Hypothalamus (tissue), 51 donors: ENCODE results near the gene KLK3.
"Not testable (repeated sequence)": the region's sequence is repeated elsewhere in the genome, so short reads cannot be mapped to it uniquely, and the experiment has no call there.

Experiments
- DNase-seq, 51 donors: peaks; one replicate each; lab custom pipeline; 2025; lab: John Stamatoyannopoulos, UW

The KLK3 gene

DNA sequence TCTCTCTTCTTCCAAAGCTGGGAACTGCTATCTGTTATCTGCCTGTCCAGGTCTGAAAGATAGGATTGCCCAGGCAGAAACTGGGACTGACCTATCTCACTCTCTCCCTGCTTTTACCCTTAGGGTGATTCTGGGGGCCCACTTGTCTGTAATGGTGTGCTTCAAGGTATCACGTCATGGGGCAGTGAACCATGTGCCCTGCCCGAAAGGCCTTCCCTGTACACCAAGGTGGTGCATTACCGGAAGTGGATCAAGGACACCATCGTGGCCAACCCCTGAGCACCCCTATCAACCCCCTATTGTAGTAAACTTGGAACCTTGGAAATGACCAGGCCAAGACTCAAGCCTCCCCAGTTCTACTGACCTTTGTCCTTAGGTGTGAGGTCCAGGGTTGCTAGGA, 5.1 kb downstream of the KLK3 start:
- DNase-seq: no peak

DNA sequence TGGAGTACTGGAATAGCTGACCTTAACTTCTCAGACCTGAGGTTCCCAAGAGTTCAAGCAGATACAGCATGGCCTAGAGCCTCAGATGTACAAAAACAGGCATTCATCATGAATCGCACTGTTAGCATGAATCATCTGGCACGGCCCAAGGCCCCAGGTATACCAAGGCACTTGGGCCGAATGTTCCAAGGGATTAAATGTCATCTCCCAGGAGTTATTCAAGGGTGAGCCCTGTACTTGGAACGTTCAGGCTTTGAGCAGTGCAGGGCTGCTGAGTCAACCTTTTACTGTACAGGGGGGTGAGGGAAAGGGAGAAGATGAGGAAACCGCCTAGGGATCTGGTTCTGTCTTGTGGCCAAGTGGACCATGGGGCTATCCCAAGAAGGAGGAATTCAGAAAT, 6.3 kb downstream of the KLK3 start:
- DNase-seq: no peak

GRCh38 chr19:50861496-50862286, 7.0 kb downstream of the KLK3 start:
- DNase-seq: no peak

GRCh38 chr19:50869479-50869878, 14.8 kb downstream of the KLK3 start:
- no peak for DNase-seq

DNA sequence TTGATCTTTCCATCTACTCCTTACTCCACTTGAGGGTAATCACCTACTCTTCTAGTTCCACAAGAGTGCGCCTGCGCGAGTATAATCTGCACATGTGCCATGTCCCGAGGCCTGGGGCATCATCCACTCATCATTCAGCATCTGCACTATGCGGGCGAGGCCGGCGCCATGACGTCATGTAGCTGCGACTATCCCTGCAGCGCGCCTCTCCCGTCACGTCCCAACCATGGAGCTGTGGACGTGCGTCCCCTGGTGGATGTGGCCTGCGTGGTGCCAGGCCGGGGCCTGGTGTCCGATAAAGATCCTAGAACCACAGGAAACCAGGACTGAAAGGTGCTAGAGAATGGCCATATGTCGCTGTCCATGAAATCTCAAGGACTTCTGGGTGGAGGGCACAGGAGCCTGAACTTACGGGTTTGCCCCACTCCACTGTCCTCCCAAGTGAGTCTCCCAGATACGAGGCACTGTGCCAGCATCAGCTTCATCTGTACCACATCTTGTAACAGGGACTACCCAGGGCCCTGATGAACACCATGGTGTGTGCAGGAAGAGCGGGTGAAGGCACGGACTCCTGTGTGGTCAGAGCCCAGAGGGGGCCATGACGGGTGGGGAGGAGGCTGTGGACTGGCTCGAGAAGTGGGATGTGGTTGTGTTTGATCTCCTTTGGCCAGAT, 15.8 kb downstream of the KLK3 start:
- DNase-seq: no peak

DNA sequence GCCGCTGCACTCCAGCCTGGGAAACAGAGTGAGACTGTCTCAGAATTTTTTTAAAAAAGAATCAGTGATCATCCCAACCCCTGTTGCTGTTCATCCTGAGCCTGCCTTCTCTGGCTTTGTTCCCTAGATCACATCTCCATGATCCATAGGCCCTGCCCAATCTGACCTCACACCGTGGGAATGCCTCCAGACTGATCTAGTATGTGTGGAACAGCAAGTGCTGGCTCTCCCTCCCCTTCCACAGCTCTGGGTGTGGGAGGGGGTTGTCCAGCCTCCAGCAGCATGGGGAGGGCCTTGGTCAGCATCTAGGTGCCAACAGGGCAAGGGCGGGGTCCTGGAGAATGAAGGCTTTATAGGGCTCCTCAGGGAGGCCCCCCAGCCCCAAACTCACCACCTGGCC, 18.3 kb downstream of the KLK3 start, which contains the start of gene KLK2:
KLK2 (plus strand) TSS at position 384 of the 400 bp plus-strand sequence. CDS start 35 bp downstream, outside the sequence.
- DNase-seq: no peak

DNA sequence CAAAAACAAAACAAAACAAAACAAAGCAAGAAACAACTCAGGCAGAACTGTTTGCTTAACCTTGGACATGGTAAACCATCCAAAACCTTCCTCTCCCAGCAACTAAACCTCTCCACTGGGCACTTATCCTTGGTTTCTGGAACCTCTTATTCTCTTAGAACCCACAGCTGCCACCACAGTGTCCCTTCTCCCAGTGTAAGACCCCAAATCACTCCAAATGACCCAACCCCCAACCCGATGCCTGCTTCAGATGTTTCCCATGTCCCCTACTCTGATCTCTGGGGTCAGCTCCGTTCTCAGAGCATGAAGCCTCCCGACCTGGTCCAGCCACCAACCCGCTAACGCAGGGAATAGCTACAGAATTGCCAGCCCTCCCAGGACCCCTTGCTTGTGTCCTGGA, 19.5 kb downstream of the KLK3 start:
- no peak for DNase-seq

DNA sequence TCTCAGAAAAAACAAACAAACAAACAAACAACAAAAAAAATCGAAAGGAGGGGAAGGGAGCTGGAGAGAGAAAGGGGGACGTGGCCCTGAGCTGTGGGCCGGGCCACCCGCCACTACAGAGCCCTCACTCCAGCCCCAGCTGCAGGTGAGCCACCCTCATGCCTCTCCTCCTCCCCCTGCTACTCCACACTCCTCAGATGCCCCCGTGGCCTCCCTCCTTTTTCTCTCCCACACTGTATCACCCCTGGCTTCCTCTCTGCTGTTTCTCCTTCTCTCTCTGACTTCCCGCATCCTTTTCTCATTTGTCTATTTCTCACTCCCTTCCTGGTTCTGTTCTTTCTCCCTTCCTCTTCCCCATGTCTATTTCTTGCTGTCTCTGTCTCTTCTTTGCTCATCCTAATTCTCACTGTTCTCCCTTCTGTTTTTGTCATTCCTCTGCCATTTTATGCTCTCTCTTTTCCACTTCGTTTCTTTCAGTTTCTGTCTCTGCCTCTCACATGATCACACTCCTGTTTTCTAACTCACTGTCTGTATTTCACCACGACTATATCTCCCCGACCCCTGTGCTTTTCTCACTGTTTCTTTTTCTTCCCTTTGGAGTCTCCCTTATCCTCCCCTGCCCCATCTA, 21.2 kb downstream of the KLK3 start:
- no peak for DNase-seq

- no peak for DNase-seq
These were observed 21.7 kb downstream of the KLK3 start for GRCh38 chr19:50876456-50876855.

- no peak for DNase-seq
These were observed 22.6 kb downstream of the KLK3 start for GRCh38 chr19:50877338-50877737.

DNA sequence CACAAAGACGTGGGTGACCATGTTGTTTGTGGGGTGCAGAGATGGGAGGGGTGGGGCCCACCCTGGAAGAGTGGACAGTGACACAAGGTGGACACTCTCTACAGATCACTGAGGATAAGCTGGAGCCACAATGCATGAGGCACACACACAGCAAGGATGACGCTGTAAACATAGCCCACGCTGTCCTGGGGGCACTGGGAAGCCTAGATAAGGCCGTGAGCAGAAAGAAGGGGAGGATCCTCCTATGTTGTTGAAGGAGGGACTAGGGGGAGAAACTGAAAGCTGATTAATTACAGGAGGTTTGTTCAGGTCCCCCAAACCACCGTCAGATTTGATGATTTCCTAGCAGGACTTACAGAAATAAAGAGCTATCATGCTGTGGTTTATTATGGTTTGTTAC, 24.1 kb downstream of the KLK3 start:
- DNase-seq: no peak

GRCh38 chr19:50880241-50880640, 25.5 kb downstream of the KLK3 start:
- no peak for DNase-seq

DNA sequence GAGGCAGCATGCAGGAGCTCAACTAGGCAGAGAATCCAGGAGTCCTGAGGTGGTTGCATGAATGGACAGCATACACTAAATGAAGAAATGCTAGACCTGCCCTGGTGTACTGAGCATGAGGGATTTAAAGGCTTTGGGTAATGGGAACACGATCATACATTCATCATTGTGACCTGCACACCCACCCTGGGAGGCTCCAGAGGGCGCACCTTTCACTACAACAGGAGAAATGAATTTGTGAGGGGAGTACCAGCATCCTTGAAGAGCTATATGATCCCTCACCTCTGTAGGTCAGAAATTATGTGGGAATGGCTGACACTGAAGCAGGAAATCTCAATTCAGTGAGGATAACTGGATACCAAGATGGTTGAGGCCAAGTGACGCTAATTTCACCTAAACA, 27.5 kb downstream of the KLK3 start:
- no peak for DNase-seq

- DNase-seq: no peak
These were observed 34.9 kb downstream of the KLK3 start for GRCh38 chr19:50889638-50890037.

- no peak for DNase-seq
These were observed 35.9 kb downstream of the KLK3 start for GRCh38 chr19:50890422-50891252.

GRCh38 chr19:50891253-50891625, 36.5 kb downstream of the KLK3 start:
- DNase-seq: no peak

GRCh38 chr19:50893047-50893736, 38.5 kb downstream of the KLK3 start:
- no peak for DNase-seq

GRCh38 chr19:50894478-50895356, 40.0 kb downstream of the KLK3 start:
- DNase-seq: no peak

GRCh38 chr19:50896089-50896590, 41.4 kb downstream of the KLK3 start:
- DNase-seq: not testable (repeated sequence)
